HG03139 (cell line): ENCODE data around the gene PARN.
"Not testable (repeated sequence)": the region's sequence is repeated elsewhere in the genome, so short reads cannot be mapped to it uniquely, and the experiment has no call there.

Experiments
- ATAC-seq: cut with Tn5 transposase; IDR thresholded peaks from one replicate; pipeline ENCODE4 v1.9.1; 2021; ENCODE audit not compliant: unreplicated experiment

PARN gene

GRCh38 chr16:14405611-14406537 is 224.2 kb downstream of the PARN start:
- peak; percentile 73 for ATAC-seq

- not testable (repeated sequence) for ATAC-seq
Measured at GRCh38 chr16:14403001-14403389, 227.1 kb downstream of the PARN start.

- not testable (repeated sequence) for ATAC-seq
Measured at GRCh38 chr16:14402114-14403000, 227.7 kb downstream of the PARN start.

GRCh38 chr16:14401711-14402061 is 228.4 kb downstream of the PARN start:
- ATAC-seq: not testable (repeated sequence)

DNA sequence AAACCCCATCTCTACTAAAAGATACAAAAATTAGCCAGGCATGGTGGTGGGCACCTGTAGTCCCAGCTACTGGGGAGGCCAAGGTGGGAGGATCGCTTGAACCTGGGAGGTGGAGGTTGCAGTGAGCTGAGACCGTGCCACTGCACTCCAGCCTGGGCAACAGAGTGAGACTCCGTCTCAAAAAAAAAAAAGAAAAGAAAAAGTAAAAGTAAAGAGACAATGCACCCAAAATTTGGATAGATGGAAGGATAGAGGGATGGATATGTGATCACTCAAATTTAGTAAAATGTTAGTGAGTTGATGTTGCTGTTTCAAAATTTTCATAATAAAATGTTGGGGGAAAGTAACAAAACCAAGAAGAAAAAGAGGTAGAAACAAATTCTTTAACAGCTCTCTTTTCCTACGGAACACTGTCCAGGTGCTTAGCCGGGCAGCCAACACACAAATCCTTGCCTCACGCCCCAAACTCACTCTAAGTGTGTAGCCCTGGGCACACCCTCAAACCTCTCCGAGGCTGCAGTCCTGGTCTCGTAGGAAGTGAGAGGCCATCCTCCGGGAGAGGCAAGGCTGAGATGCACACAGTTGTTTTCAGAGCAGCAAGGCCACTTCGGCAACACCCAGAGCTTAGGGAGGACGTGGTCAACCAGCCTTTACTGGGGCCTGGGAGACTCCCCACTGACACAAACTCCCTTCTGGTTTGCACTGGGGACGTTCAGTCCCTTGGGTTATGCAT is 228.9 kb downstream of the PARN start:
- not testable (repeated sequence) for ATAC-seq

GRCh38 chr16:14400285-14400977 is 229.6 kb downstream of the PARN start:
- ATAC-seq: no peak

GRCh38 chr16:14399378-14400284 is 230.4 kb downstream of the PARN start:
- ATAC-seq: no peak

DNA sequence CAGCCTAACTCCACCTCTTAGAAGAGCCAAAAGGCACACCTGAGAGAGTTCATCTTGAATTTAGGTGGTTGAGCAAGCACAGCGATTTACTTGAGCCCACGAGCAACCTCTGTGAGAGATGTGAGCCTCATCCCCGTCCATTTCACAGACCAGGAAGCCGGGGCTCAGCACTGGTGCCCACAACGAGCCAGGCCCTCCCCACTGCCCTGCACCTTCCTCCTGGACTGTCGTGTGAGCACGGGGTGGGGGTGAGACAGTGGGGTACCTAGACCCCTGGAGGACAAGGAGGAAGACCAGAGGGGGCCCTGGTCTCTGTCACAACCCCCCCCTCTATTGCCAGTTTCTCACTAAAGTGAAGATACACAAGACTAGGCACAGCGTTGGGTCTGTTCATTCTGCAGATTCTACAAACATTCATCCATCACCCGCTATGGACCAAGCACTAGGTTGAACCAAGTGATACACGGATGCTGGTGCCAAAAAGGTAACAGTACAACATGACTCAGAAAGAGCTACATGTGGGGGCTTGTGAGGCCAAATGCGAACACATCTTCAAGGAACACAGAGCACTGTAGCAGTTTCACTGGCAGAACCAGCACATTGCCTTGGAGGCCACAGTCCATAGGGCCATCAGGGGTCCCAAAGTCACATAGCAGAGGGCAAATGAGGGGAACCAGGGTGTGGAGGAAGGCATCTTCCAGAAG is 231.9 kb downstream of the PARN start:
- no peak for ATAC-seq

- ATAC-seq: not testable (repeated sequence)
Measured at GRCh38 chr16:14395710-14396304, 234.3 kb downstream of the PARN start.

GRCh38 chr16:14394834-14395233 is 235.2 kb downstream of the PARN start:
- no peak for ATAC-seq

- no peak for ATAC-seq
Measured at GRCh38 chr16:14392960-14393359, 237.1 kb downstream of the PARN start.

DNA sequence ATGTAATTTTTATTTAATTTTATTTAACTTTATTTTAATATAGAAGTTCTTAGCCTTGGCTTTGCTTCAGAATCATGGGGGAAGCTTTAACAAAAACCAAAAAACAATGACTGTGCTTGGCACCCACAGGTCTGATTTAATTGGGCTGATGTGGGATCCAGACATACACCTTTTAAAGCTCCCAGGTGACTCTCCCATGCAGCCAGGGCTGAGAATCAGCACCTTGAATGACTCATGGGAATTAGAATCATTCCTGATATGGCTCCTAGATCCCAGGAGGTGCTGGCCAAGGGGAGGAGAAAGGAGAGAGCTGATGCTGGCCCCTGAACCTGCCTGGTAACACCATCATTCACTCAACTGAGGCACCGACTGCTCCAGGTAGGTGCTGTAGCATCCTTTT is 240.7 kb downstream of the PARN start:
- no peak for ATAC-seq

- ATAC-seq: no peak
Measured at GRCh38 chr16:14388243-14388642, 241.8 kb downstream of the PARN start.

DNA sequence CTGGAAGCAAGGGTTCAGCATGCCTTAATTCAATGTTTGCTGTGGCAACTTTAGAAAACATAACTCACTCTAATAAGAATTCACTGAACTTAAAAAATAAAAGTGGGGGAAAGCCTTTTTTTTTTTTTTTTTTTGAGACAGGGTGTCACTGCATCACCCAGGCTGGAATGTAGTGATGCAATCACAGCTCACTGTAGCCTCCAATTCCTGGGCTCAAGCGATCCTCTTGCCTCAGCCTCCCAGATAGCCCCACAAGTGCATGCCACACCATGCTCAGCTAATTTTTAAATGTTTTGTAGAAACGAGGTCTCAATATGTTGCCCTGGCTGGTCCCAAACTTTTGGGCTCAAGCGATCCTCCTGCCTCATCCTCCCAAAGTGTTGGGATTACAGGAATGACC is 243.9 kb downstream of the PARN start:
- no peak for ATAC-seq
